HG03520 (cell line): ENCODE results near the gene EXOSC5.
A peak's percentile ranks its signal among the peaks of the same experiment; 100 is the strongest.
"Not testable (repeated sequence)": the region's sequence is repeated elsewhere in the genome, so short reads cannot be mapped to it uniquely, and the experiment has no call there.

Experiments used
- ATAC-seq: cut with Tn5 transposase; IDR thresholded peaks from one replicate; pipeline ENCODE4 v1.9.1; 2021; ENCODE audit warnings: mild to moderate bottlenecking, moderate library complexity; ENCODE audit not compliant: unreplicated experiment

EXOSC5 gene

GRCh38 chr19:41351339-41352245 lies 45.6 kb downstream of the EXOSC5 start:
- ATAC-seq: peak; percentile 41

DNA sequence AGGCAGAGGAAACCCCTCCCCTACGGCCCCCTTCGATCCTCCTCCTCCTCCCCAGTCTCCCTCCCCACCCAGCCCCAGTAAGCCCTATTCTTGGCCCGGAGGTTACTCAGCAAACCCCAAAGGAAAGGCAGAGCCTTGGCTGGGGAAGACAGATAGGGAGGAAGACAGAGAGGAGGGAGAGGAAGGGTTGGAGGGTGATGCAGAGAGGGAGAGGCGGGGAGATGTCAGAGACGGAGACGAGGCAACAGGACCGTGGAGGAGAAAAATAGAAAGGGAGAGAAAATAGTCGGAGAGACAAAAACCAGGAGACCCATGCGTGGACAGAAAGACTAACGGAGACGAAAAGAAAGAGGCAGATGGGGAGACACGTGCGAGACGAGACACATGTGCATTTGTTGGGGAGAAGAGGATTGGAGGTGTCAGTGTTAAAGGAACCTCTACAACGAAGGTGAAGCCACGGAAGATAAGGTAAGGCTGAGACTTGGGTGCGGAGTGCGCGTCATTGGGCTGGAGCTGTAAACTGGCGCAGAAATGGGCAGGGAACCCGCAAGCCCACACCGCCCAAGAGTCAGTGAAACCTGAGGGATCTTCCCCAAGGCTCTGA lies 46.3 kb downstream of the EXOSC5 start:
- ATAC-seq: peak; percentile 0

GRCh38 chr19:41346916-41347315 lies 50.2 kb downstream of the EXOSC5 start:
- ATAC-seq: not testable (repeated sequence)

GRCh38 chr19:41344162-41344561 lies 53.0 kb downstream of the EXOSC5 start:
- no peak for ATAC-seq

DNA sequence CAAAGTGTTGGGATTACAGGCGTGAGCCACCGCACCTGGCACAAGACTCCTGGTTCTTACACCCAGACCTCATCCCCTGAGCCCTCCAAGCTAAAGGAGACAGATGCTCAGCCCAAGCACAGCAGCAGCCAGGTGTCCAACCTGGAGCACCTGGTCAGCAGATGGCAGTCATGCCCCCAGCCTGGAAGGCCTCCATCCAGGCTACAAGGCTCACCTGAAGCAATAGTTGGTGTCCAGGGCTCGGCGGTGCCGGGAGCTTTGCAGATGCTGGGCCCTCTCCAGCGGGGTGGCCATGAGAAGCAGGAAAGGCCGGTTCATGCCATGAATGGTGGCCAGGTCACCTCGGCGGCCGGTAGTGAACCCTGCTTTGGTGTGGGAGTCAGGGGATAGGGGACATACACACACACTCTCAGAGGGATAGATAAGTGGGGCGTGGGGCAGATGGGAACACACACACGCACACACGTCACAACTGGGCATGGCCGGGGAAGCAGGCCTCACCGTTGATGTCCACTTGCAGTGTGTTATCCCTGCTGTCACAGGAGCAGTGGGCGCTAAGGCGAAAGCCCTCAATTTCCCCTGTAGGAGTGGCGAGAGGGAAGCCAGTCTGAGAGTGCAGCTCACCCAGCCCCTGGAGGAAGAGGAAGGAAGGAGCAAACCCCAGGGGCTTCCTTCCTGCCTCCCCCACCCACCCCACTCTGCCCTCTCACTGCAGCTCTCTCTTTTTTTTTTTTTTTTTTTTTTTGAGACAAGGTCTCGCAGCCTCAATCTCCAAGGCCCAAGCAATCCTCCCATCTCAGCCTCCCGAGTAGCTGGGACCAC lies 55.3 kb downstream of the EXOSC5 start:
- no peak for ATAC-seq

DNA sequence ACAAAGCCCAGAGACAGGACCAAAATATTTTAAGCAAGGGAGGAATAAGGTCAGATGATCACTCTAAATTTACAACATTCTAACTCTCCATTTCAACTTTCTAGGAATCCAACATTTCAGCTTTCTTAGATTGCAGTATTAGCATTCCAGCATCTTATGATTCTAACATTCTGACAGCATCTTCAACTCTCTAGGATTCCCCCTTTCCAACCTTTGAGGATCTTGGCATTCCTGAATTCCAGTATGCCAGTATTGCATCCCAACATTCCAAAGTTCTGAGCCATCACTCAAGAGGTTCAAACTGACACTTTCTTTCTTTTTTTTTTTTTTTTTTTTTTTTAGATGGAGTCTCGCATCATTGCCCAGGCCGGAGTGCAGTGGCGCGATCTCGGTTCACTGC lies 57.2 kb downstream of the EXOSC5 start:
- no peak for ATAC-seq
